GM21423 (cell line): ENCODE data around the gene SPATA20.

Experiments used
- ATAC-seq: cut with Tn5 transposase; IDR thresholded peaks from one replicate; pipeline ENCODE4 v1.9.1; 2021; ENCODE audit warnings: mild to moderate bottlenecking, moderate library complexity; ENCODE audit not compliant: unreplicated experiment

Gene SPATA20

GRCh38 chr17:50557630-50558029, 10.7 kb downstream of the SPATA20 start:
- ATAC-seq: no peak

GRCh38 chr17:50558091-50558490, 11.1 kb downstream of the SPATA20 start:
- no peak for ATAC-seq

GRCh38 chr17:50558581-50558940, 11.6 kb downstream of the SPATA20 start:
- ATAC-seq: no peak

DNA sequence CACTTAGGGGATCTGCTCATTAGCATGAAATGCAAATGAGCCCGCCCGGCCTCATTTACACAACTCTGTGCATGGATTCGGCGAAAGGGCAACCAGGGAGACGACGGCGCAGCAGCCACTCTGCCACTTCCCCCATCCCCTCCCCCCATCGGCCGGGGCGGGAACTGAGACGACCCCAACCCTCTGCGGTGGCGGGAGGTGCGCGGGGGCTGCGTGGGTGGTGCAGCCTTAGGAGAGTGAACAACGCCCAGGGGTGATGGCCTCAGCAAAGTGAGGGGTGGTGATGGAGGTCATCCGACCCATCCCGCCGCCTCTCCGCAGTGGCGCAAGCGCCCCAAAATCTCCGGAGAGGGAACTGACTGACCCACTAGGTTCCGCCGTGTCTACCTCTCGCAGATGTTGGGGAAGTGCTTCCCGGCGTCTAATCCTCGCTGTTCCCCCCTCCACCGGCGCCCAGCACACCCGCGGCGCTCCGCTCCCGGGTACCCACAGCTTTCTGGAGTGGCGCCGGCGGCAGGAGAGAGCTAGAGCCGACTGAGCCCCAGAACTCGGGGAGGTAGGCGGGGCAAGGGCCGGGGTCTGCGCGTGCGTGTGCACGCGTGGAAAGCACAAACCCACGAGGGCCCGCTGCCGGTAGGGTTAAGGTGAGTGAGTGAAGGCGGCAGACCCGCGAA, 12.1 kb downstream of the SPATA20 start:
- ATAC-seq: no peak

- ATAC-seq: no peak
Observed at GRCh38 chr17:50559674-50560184, 12.8 kb downstream of the SPATA20 start.

DNA sequence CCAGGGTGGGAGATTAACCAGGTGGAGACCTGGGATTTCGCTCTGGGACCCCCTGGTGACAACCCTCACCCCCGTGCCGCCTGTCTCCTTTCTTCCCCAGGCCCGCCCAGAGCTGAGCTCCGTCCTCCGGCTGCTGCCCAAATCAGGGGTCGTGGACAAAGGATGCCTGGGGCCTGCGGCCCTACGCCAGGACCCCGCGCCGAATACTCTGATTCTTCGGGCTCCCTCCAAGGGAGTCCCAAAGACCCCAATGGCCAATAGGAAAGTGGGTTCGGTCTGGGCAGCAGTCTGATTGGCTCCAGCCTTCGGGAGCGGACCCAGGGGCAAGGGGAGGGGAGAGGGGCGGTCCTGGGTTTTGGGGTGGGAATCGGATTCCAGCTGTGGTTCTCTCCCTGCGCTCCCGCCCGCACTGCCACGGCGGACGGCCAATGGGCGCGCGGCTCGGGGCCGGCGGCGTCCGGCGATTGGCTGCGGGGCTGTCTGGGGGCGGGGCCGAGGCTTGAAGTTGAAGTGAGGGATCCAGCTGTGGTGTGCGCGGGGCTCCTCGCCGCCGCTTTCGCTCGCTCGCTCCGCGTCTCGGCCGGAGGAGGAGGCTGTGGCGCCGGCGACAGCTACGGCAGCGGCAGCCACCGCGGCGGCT, 13.3 kb downstream of the SPATA20 start, which contains the start of gene CACNA1G:
Gene CACNA1G (plus strand): TSS at position 531 of the 640 bp plus-strand sequence. CDS start 745 bp downstream, outside the sequence.
- peak; percentile 87 for ATAC-seq

GRCh38 chr17:50560931-50561745, 14.2 kb downstream of the SPATA20 start:
- ATAC-seq: no peak

GRCh38 chr17:50561746-50562141, 14.8 kb downstream of the SPATA20 start:
- no peak for ATAC-seq

GRCh38 chr17:50562242-50563091, 15.5 kb downstream of the SPATA20 start:
- ATAC-seq: no peak

DNA sequence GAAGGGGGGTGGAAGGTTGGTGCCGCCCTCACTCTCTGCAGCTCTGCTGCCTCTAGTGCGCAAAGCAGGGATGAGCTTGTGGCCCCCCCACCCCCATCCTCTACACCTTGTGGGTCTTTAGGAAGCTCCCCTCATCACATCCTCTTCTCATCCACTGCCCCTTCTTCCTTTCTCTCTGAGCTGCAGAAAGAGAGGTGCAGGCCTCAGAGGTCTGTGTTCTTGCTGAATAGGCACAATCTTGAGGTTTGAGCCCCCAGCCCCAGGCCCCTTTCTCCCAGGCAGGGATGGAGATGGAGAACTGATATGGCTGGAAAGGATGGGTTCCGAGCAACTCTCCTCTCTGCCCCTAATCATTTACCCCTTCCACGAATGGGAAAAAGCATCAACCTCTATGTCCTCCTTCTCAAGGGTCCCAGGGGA, 16.1 kb downstream of the SPATA20 start:
- ATAC-seq: no peak

GRCh38 chr17:50564916-50565315, 17.9 kb downstream of the SPATA20 start:
- no peak for ATAC-seq

- ATAC-seq: no peak
Observed at GRCh38 chr17:50565402-50566350, 18.7 kb downstream of the SPATA20 start.

- no peak for ATAC-seq
Observed at GRCh38 chr17:50566886-50567285, 19.9 kb downstream of the SPATA20 start.

DNA sequence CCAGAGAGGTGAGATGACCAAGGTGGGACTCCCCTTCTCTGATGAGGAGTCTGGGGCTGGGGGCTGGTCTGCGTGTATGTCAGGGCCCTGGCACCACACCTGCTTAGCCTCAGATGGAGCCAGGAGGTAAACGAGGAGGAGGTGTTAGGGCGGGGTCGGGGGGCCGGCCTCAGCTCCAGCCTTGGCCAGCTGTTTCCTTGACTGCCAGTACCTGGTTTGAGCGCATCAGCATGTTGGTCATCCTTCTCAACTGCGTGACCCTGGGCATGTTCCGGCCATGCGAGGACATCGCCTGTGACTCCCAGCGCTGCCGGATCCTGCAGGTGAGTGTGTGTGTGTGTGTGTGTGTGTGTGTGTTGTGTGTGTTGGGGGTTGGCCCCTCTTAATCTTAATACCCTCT, 21.7 kb downstream of the SPATA20 start:
- no peak for ATAC-seq

- ATAC-seq: no peak
Observed at GRCh38 chr17:50569592-50569991, 22.6 kb downstream of the SPATA20 start.

DNA sequence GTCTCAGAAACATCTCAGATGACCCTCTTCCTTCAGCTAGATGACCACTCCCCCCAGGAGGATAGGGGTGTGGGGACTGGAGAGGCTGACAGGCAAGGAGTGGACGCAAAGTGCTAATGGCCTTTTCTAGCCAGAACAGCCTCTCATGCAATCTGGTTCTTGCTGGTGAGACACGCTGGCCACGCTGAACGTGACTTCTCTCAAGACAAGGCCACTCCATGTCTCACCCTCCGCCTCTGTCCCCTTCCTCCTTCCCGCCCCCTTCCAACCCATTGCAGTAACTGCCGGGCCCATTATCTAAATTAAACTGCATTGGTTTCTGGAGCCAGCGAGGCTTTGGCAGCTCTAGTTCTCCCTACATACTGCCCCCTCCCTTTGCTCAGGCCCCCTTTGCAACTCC, 23.1 kb downstream of the SPATA20 start:
- ATAC-seq: no peak

DNA sequence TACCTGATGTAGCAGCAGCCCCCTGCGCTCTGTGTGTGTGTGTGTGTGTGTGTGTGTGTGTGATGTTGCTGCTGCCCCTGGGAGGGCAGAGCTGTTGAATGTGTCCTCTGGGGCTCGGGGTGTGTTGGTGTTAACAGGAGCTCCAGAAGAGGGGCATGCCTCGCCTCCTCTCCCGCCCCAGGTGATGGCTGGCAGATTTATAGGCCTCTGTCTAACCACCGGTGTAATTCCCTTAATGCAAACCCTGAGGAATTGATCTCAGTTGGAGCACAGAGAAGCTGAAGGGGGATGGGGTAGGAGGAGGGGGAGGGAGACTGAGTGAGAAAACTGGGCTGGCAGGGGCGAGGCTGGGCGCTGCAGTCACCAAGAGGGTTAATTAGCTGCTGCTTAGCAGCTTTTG, 23.6 kb downstream of the SPATA20 start:
- no peak for ATAC-seq

- ATAC-seq: no peak
Observed at GRCh38 chr17:50571681-50572080, 24.7 kb downstream of the SPATA20 start.

DNA sequence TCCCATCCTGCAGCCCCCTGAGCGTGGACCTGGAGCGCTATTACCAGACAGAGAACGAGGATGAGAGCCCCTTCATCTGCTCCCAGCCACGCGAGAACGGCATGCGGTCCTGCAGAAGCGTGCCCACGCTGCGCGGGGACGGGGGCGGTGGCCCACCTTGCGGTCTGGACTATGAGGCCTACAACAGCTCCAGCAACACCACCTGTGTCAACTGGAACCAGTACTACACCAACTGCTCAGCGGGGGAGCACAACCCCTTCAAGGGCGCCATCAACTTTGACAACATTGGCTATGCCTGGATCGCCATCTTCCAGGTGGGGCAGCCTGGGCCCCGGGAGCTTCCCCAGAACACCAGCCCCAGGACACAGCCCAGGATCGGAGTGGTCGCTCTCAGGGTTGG, 25.6 kb downstream of the SPATA20 start:
- no peak for ATAC-seq
